Measurements from ENCODE around the gene YARS1. TPM values are rescaled to one million over a fixed set of nuclear protein-coding genes. Genes with fewer than 3 reads are reported as not detected.
"Not testable (repeated sequence)": the region's sequence is repeated elsewhere in the genome, so short reads cannot be mapped to it uniquely, and the experiment has no call there.

Gene YARS1
- total RNA-seq, 4 donors from 2014 or later = 24.8 to 40.0 (median 30.2) TPM

GRCh38 chr1:32811265-32811664, 5.9 kb downstream of the YARS1 start:
- TF ChIP-seq, protein P1, sequence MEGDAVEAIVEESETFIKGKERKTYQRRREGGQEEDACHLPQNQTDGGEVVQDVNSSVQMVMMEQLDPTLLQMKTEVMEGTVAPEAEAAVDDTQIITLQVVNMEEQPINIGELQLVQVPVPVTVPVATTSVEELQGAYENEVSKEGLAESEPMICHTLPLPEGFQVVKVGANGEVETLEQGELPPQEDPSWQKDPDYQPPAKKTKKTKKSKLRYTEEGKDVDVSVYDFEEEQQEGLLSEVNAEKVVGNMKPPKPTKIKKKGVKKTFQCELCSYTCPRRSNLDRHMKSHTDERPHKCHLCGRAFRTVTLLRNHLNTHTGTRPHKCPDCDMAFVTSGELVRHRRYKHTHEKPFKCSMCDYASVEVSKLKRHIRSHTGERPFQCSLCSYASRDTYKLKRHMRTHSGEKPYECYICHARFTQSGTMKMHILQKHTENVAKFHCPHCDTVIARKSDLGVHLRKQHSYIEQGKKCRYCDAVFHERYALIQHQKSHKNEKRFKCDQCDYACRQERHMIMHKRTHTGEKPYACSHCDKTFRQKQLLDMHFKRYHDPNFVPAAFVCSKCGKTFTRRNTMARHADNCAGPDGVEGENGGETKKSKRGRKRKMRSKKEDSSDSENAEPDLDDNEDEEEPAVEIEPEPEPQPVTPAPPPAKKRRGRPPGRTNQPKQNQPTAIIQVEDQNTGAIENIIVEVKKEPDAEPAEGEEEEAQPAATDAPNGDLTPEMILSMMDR (IDR thresholded peaks at IDR 0.05) = no peak
- no peak for TF ChIP-seq POLR2A (IDR thresholded peaks at IDR 0.05)
- no peak for DNase-seq (ENCODE audit: low spot score in 2 of 2)
- intact Hi-C loops (cut with DNase I; ENCODE audit: low total_unique reads) = no loop called here
- 91 to 92% methylated on average over 9 of the region's 9 CpGs for WGBS, 2 donors
- no peak overlapping the region for H3K4me3 ChIP-seq (ENCODE audit: low read depth, poor library complexity, severe bottlenecking)

GRCh38 chr1:32810358-32810757, 6.8 kb downstream of the YARS1 start:
- no peak for TF ChIP-seq POLR2A (IDR thresholded peaks at IDR 0.05)
- TF ChIP-seq, protein P1 (IDR thresholded peaks at IDR 0.05) = no peak
- no peak for DNase-seq (ENCODE audit: low spot score in 2 of 2)
- H3K4me3 ChIP-seq (ENCODE audit: low read depth, poor library complexity, severe bottlenecking) = no peak overlapping the region
- WGBS, 2 donors = 93 to 94% methylated on average over 5 of the region's 5 CpGs
- intact Hi-C loops (cut with DNase I; ENCODE audit: low total_unique reads) = no loop called here

DNA sequence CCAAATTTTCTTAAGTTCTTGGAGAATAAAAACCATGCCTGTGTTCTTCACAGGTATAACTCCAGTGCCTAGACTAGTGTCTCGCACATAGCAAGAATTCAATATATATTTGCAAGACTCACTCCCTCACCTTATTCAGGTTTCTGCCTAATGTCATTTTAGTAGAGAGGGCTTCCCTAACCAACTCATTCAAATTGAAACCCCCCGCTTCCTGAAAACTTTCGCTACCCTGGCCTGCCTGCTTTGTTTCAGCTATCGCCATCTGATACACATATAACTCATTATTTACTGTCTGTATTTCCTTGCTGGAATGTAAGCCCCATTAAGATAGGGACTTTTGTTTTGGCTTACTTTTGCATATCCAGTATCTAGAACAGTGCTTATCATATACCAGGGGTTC, 8.6 kb downstream of the YARS1 start:
- TF ChIP-seq POLR2A (IDR thresholded peaks at IDR 0.05) = no peak
- TF ChIP-seq, protein P1 (IDR thresholded peaks at IDR 0.05) = no peak
- intact Hi-C loops (cut with DNase I; ENCODE audit: low total_unique reads) = no loop called here
- no peak for DNase-seq (ENCODE audit: low spot score in 2 of 2)
- H3K4me3 ChIP-seq (ENCODE audit: low read depth, poor library complexity, severe bottlenecking) = no peak overlapping the region
- 97 to 99% methylated on average over 4 of the region's 4 CpGs for WGBS, 2 donors

GRCh38 chr1:32806910-32807523, 10.1 kb downstream of the YARS1 start:
- TF ChIP-seq, protein P1 (IDR thresholded peaks at IDR 0.05) = no peak
- no peak for TF ChIP-seq POLR2A (IDR thresholded peaks at IDR 0.05)
- 78 to 83% methylated on average over 4 of the region's 4 CpGs for WGBS, 2 donors
- no peak overlapping the region for H3K4me3 ChIP-seq (ENCODE audit: low read depth, poor library complexity, severe bottlenecking)
- intact Hi-C loops (cut with DNase I; ENCODE audit: low total_unique reads) = no loop called here
- no peak for DNase-seq (ENCODE audit: low spot score in 2 of 2)

GRCh38 chr1:32806290-32806689, 10.9 kb downstream of the YARS1 start:
- H3K4me3 ChIP-seq (ENCODE audit: low read depth, poor library complexity, severe bottlenecking) = no peak overlapping the region
- TF ChIP-seq, protein P1 (IDR thresholded peaks at IDR 0.05) = no peak
- TF ChIP-seq POLR2A (IDR thresholded peaks at IDR 0.05) = no peak
- WGBS, 2 donors = 89 to 92% methylated on average over 6 of the region's 6 CpGs
- intact Hi-C loops (cut with DNase I; ENCODE audit: low total_unique reads) = no loop called here
- DNase-seq (ENCODE audit: low spot score in 2 of 2) = no peak

DNA sequence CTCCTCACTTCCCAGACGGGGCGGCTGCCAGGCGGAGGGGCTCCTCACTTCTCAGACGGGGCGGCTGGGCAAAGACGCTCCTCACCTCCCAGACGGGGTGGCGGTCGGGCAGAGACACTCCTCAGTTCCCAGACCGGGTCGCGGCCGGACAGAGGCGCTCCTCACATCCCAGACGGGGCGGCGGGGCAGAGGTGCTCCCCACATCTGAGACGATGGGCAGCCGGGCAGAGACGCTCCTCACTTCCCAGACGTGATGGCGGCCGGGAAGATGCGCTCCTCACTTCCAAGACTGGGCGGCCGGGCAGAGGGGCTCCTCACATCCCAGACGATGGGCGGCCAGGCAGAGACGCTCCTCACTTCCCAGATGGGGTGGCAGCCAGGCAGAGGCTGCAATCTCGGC, 12.7 kb downstream of the YARS1 start:
- intact Hi-C loops (cut with DNase I; ENCODE audit: low total_unique reads); H3K4me3 ChIP-seq (ENCODE audit: low read depth, poor library complexity, severe bottlenecking); DNase-seq (ENCODE audit: low spot score in 2 of 2): not testable (repeated sequence)
- 88 to 97% methylated on average over 11 to 23 of the region's 30 CpGs for WGBS, 2 donors

Data from lower leg skin (tissue), 4 donors.